ENCODE data around the gene RAB11FIP5.

DNA sequence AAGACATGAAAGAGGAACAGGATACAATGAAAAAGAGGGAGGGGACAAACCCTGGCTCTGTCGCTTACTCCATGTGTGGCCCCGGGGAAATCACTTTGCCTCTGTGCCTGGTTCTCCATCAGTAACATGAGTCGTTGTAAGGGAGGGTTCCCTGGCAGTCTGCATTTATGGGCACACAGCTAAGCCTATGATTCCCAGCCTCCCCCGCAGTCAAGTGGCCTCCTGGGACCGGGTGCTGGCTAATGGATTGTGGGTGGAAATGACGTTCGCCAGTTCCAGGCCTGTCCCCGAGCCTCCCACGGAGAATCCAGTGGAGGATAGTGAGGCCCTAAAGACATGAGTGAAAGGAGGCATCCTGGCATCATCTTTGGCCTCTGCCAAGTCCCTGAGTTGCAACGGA, 83.9 kb downstream of the RAB11FIP5 start:
- no peak for TF ChIP-seq PATZ1 (CRISPR knock-in tag; IDR thresholded peaks at IDR 0.05; ENCODE audit: borderline replicate concordance)
- TF ChIP-seq ARNTL (CRISPR knock-in tag; IDR thresholded peaks at IDR 0.05; ENCODE audit: borderline replicate concordance, low read depth), result no peak
- no peak for TF ChIP-seq GLIS3 (CRISPR knock-in tag; IDR thresholded peaks at IDR 0.05)
- TF ChIP-seq OSR1 (CRISPR knock-in tag; IDR thresholded peaks at IDR 0.05), result no peak
- no peak for TF ChIP-seq ZC3H10 (CRISPR knock-in tag; IDR thresholded peaks at IDR 0.05)
- no peak for TF ChIP-seq SNAI2 (CRISPR knock-in tag; IDR thresholded peaks at IDR 0.05)
- TF ChIP-seq, protein P1, sequence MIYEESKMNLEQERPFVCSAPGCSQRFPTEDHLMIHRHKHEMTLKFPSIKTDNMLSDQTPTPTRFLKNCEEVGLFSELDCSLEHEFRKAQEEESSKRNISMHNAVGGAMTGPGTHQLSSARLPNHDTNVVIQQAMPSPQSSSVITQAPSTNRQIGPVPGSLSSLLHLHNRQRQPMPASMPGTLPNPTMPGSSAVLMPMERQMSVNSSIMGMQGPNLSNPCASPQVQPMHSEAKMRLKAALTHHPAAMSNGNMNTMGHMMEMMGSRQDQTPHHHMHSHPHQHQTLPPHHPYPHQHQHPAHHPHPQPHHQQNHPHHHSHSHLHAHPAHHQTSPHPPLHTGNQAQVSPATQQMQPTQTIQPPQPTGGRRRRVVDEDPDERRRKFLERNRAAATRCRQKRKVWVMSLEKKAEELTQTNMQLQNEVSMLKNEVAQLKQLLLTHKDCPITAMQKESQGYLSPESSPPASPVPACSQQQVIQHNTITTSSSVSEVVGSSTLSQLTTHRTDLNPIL (CRISPR knock-in tag; IDR thresholded peaks at IDR 0.05; ENCODE audit: low read depth), result no peak
